Daoy (cell line): ENCODE measurements around the gene SH3GL1. TPM values are rescaled to one million over a fixed set of nuclear protein-coding genes. Genes with fewer than 3 reads are reported as not detected.

ENCODE experiments used
- DNase-seq: peaks from one replicate; pipeline ENCODE4 v3.0.0-alpha.2; 2015; ENCODE audit warnings: low read depth
- total RNA-seq: library from RNA; depleted of rRNA; stranded (reverse); fragments of >200 nt; shearing (Covaris generic); gene quantifications from 2 replicates; pipeline ENCODE4 v1.2.3, GENCODE V29; 2014; rRNA removed

Gene SH3GL1
- total RNA-seq, 1 experiment from 2014 or later: 52.8 TPM

DNA sequence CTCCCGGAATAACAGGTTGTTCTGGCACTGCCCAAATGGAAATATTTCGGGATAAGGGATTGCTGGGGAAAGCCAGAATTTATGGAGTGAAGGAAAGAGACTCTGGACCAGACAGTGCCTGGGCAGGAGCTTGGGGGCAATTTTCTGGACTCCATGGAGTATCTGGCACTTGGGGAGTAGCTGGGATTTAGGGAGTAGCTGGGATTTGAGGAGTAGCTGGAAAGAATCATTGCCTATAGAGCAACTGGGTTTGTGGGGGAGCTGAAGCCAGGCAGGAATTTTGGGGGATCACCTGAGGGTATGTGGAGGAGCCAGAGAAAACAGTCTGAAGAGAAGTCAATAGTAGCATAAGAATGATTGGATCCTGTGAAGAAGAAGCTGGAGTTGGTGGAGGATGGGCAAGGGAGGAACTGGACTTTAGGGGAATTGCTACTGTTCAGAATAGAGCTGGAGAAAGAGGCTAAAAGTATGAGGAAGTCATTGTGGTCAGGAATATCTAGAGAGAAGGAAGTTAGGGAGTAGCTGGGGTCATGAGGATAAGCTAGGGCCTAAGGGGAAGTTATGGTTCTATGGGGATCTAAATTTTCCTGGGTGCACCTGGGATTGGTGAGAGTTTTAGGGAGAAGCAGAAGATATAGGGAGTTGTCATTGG, 81.2 kb downstream of the SH3GL1 start:
- no peak for DNase-seq

DNA sequence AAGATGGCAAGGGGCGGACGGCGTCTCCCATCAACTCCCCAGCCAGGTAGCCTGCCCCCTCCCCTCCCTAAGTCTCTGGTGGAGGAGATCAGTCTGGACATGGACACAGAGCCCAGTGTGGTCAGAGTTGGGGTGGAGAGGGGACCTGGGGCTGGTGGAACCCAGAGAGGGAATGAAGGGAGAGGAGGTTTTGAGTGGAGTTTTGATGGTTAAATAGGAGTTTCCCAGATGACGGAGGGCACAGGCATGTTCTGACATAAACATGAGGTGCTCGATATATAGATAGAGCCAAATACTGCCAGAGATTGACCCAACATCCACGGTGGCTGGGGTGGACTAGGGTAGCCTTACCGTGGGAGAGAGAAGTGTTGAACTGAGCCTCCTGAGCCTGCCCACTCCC, 81.9 kb downstream of the SH3GL1 start:
- DNase-seq: no peak

GRCh38 chr19:4316956-4317355, 83.4 kb downstream of the SH3GL1 start:
- no peak for DNase-seq

GRCh38 chr19:4313847-4314490, 86.4 kb downstream of the SH3GL1 start:
- DNase-seq: no peak

Other genes starting within 250 kb of the SH3GL1 start
- 0.17 TPM in 1 of 2 replicates, not detected in the other for gene CREB3L3, start 246.9 kb downstream of the SH3GL1 start, total RNA-seq
- 19.0 and 23.9 TPM in 2 replicates for gene SIRT6, start 218.0 kb downstream of the SH3GL1 start, total RNA-seq
- gene ANKRD24, start 217.9 kb downstream of the SH3GL1 start, total RNA-seq: 0.34 and 0.74 TPM in 2 replicates
- gene EBI3, start 171.0 kb downstream of the SH3GL1 start, total RNA-seq: 3.0 and 7.0 TPM in 2 replicates
- 48.0 and 51.7 TPM in 2 replicates for gene YJU2, start 153.5 kb downstream of the SH3GL1 start, total RNA-seq
- gene SHD, start 121.3 kb downstream of the SH3GL1 start, total RNA-seq: not detected in 2 replicates
- gene TMIGD2, start 98.2 kb downstream of the SH3GL1 start, total RNA-seq: not detected in 2 replicates
- gene FSD1, start 95.9 kb downstream of the SH3GL1 start, total RNA-seq: 28.3 and 47.4 TPM in 2 replicates
- 28.9 and 35.7 TPM in 2 replicates for gene STAP2, start 61.7 kb downstream of the SH3GL1 start, total RNA-seq
- gene MPND, start 57.0 kb downstream of the SH3GL1 start, total RNA-seq: 0.95 and 2.5 TPM in 2 replicates
- 39.7 and 55.8 TPM in 2 replicates for gene CHAF1A, start 2.1 kb upstream of the SH3GL1 start, total RNA-seq
- gene UBXN6, start 57.2 kb upstream of the SH3GL1 start, total RNA-seq: 57.9 and 72.7 TPM in 2 replicates
- gene HDGFL2, start 71.8 kb upstream of the SH3GL1 start, total RNA-seq: 57.4 and 79.1 TPM in 2 replicates
- 0.57 and 0.69 TPM in 2 replicates for gene PLIN4, start 117.9 kb upstream of the SH3GL1 start, total RNA-seq
- gene PLIN5, start 134.7 kb upstream of the SH3GL1 start, total RNA-seq: 0.15 and 1.3 TPM in 2 replicates
- gene LRG1, start 139.5 kb upstream of the SH3GL1 start, total RNA-seq: 0.03 and 0.69 TPM in 2 replicates
- gene SEMA6B, start 159.1 kb upstream of the SH3GL1 start, total RNA-seq: 2.3 and 3.2 TPM in 2 replicates
- 6.5 and 6.8 TPM in 2 replicates for gene TNFAIP8L1, start 239.0 kb upstream of the SH3GL1 start, total RNA-seq